ENCODE results near the gene LRRC4C. TPM values are rescaled to one million over a fixed set of nuclear protein-coding genes. Genes with fewer than 3 reads are reported as not detected.

The LRRC4C gene
- total RNA-seq, 1 experiment from 2014 or later: 0.13 TPM

- no peak overlapping the region for H3K56ac ChIP-seq (ENCODE audit: insufficient read length, low read depth, low read length)
Observed at GRCh38 chr11:40376331-40376730, 1083.1 kb downstream of the LRRC4C start.

More at GRCh38 chr11:40376331-40376730, 1083.1 kb downstream of the LRRC4C start:
- Histone ChIP-seq H3K23ac (ENCODE audit: insufficient read length, low read depth, low read length) (no peak overlapping the region), H3K79me1 (ENCODE audit: insufficient read depth, low read depth, low read length, poor library complexity, severe bottlenecking) (no peaks in the 10 kb centered on the region), H3K23me2 (ENCODE audit: insufficient read length, low read depth, low read length, poor library complexity, severe bottlenecking) (no peaks in the 10 kb centered on the region), H2AK5ac (ENCODE audit: insufficient read length, low read length) (no peak overlapping the region), H3K9ac (ENCODE audit: extremely low read depth, insufficient read length, low read length) (no peak overlapping the region), H2BK120ac (ENCODE audit: low read depth, low read length, poor library complexity, severe bottlenecking) (no peak overlapping the region), H3K18ac (ENCODE audit: insufficient read length, low read depth, low read length) (no peak overlapping the region), H3K79me2 (ENCODE audit: insufficient read depth, low read length) (no peaks in the 10 kb centered on the region), H2BK12ac (ENCODE audit: insufficient read length, low read depth, low read length) (no peak overlapping the region), H4K91ac (ENCODE audit: insufficient read length, low read depth, low read length) (no peak overlapping the region), H3K27me3 (ENCODE audit: insufficient read depth, low read length) (no peaks in the 10 kb centered on the region), H4K5ac (ENCODE audit: insufficient read length, low read depth, low read length) (no peak overlapping the region), H2BK20ac (ENCODE audit: low read depth, low read length, poor library complexity, severe bottlenecking) (no peak overlapping the region), H3K14ac (ENCODE audit: insufficient read depth, low read length) (no peak overlapping the region), H3K9me3 (ENCODE audit: control insufficient read depth, low read depth, low read length) (no peaks in the 10 kb centered on the region), H4K8ac (replicated peaks; ENCODE audit: insufficient read length, low read depth, low read length) (no peak overlapping the region), H3K27ac (ENCODE audit: insufficient read length, low read depth, low read length) (no peak overlapping the region), H4K20me1 (ENCODE audit: control insufficient read depth, insufficient read depth, insufficient read length) (no peaks in the 10 kb centered on the region), H3T11ph (ENCODE audit: low read length) (no peak overlapping the region), H3K4ac (ENCODE audit: low read depth, low read length) (no peak overlapping the region), H3K4me1 (ENCODE audit: insufficient read depth, low read length) (no peaks in the 10 kb centered on the region), H3K4me2 (ENCODE audit: insufficient read depth, insufficient read length, low read length) (no peak overlapping the region), H2AFZ (ENCODE audit: low read length) (no peak overlapping the region), H2BK15ac (ENCODE audit: low read depth, low read length) (no peak overlapping the region), H2BK5ac (ENCODE audit: insufficient read length, low read length) (no peak overlapping the region)
- Mint-ChIP-seq H3K27ac (no peak overlapping the region), H3K36me3 (ENCODE audit: insufficient read depth in 1 of 3, low read depth in 3 of 3) (no peaks in the 10 kb centered on the region), H3K4me1 (no peaks in the 10 kb centered on the region), H3K9me3 (no peaks in the 10 kb centered on the region), H3K4me3 (no peak overlapping the region), H3K27me3 (ENCODE audit: low read depth) (no peaks in the 10 kb centered on the region)
- WGBS (ENCODE audit: extremely low coverage, insufficient read length, low lambda C conversion rate): no CpG with 5 or more reads among the region's 3 CpGs
- DNase-seq: no peak
- no peak for TF ChIP-seq CTCF (conservative IDR thresholded peaks at IDR 0.05)

Data from H9 (cell line).